Measurements from ENCODE around the gene TMX1. TPM values are rescaled to one million over a fixed set of nuclear protein-coding genes. Genes with fewer than 3 reads are reported as not detected.

The TMX1 gene
- total and polyA plus RNA-seq, 2 of the 8 experiments (the other 6 are each of a cell fraction or from before 2014, with no cell fraction given): 26.6 to 84.0 TPM

DNA sequence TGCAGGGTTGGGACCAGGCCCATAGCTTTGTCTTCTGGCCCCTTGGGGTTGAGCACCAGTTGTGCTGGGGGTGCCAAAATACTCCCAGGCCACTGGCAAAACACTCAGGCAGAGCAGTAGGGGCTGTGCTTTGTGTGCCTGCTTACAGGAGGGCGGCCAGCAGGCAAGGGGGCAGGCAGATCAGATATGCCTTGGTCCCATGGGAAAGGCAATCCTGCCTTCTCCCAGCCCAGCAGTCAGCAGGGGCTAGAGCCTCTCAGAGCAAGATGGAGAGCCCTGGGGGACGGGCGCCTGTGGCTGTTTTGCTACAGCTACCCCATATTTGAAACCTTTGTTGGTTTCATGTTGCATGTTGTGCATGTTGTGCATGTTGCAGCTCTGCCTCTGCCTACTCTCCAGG, 36.2 kb upstream of the TMX1 start (continued):
- TF ChIP-seq CHD7 (IDR thresholded peaks at IDR 0.05; ENCODE audit: insufficient replicate concordance, low read length) (no peak), RBBP5 (IDR thresholded peaks at IDR 0.05; ENCODE audit: borderline replicate concordance, low read depth, low read length) (no peak), CHD2 (IDR thresholded peaks at IDR 0.05; ENCODE audit: low read length) (no peak), SAP30 (IDR thresholded peaks at IDR 0.05; ENCODE audit: insufficient read depth, insufficient replicate concordance, low read length) (no peak), GTF2F1 (IDR thresholded peaks at IDR 0.05; ENCODE audit: borderline replicate concordance, low read depth, low read length) (no peak), RNF2 (IDR thresholded peaks at IDR 0.05; ENCODE audit: borderline replicate concordance, low read depth, low read length, missing control alignments, poor library complexity, severe bottlenecking) (no peak), JUND (IDR thresholded peaks at IDR 0.05; ENCODE audit: low read length) (no peak), EZH2 (IDR thresholded peaks at IDR 0.05; ENCODE audit: low read depth, low read length, severe bottlenecking) (no peak), TBP (IDR thresholded peaks at IDR 0.05; ENCODE audit: low read depth, low read length) (no peak), CBX8 (IDR thresholded peaks at IDR 0.05; ENCODE audit: borderline replicate concordance, low read depth, low read length) (no peak), SIN3A (conservative IDR thresholded peaks at IDR 0.05 in 1 of 2, IDR thresholded peaks at IDR 0.05 in 1 of 2; ENCODE audit: low read depth in 1 of 2, low read length in 2 of 2) (no peak)

Data from H1 (cell line).